NCI-H2196 (cell line): ENCODE results near the gene PARD6G.

Source experiments
- DNase-seq: peaks from one replicate; lab custom pipeline; 2025; ENCODE audit not compliant: unreplicated experiment; lab: John Stamatoyannopoulos, UW

The PARD6G gene

DNA sequence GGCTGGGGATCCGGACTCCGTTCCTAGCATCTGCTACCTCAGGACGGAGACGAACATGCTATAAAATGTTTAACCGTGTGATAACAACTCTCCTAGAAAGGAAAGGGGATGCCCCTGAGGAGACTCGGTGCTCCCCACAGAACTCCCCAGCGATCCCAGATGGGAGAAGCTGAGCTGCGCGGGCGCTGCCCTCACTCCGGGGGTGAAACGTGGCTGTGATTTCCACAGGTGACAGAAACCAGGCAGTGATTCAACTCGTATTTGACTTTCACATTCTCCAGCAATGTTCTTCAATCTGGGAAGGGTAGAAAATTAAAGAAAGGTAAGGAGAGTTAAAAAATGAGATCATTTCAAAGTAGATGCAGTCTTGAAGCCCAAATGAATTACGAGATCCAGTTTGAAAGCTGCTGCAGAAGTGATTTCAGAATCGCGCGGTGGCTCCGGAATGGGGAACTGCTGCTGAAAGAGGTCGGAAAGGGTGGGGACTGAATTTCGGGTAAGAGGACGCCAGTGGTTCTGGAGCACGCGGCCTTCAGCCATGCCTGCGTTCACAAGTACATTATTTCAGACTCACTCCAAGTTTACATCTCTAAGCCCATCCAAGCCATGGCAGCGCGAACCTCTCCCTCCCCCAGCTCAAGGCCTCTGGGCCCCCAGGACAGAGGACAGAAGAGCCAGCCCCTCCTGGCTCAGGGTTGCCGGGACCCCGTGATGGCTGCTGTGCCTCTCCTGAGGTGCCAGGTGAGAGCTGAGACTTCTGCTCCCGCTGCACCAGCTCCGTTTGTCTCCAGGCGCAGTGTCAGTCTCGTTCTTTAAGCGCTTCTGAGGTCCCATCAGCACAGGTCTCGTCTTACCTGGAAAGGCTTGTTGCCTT lies 98.8 kb downstream of the PARD6G start:
- DNase-seq, result no peak

DNA sequence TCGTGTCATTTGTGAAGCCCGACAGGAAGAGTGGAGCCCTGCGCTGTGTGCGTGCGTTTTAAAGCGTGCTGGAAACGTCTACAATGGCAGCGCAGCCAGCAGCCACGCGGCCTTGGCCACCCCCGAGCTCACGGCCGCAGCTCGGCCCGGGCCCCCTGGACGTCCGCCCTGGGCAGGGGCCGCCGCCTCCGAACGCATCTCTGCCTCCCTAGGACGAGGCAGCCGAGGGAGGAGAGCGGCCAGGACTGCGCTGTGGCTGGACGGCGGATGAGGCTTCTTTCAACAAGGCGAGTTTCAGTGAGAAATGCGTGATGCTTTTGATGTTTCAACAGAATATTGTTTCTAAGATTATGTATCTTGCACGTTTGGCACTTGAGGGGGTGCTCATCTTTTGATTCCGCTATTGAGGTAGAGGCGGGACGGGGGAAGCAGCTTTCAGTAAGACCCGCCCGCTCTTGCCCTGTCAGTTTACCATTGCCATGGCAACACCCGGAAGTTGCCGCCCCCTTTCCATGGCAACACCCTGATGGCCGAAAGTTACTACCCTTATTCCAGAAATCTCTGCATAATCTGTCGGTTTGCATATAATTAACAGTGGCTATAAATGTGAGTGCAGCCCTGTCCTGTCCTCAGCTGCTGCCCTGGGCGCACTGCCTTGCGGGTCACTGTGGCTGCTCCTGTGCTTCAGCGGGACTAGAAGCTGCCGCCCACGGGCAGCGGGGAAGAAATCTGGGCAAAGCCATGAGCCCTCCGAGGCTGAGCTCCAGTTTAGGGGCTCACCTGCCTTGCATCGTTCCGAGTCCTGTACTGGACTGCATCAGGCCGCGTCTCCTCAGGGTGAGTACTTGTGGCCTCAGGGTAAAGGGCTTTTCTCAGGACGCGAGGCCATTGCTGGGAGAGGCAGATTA lies 99.6 kb downstream of the PARD6G start:
- DNase-seq, result peak; percentile 50

DNA sequence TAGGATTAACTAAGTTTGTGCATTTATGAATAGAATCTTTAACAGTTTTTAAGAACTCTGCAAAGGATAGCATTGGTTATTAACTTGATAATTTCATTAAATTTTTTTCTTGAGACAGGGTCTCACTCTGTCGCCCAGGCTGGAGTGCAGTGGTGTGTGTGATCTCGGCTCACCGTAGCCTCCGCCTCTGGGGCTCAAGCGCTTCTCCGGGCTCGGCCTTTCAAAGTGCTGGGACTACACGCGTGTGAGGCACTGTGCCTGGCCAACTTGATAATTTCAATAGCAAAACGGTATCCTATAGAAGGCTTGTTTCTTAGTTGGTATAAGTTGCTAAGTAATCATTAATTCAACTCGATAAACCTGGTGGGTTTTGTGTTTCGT lies 100.3 kb downstream of the PARD6G start:
- DNase-seq, result no peak

DNA sequence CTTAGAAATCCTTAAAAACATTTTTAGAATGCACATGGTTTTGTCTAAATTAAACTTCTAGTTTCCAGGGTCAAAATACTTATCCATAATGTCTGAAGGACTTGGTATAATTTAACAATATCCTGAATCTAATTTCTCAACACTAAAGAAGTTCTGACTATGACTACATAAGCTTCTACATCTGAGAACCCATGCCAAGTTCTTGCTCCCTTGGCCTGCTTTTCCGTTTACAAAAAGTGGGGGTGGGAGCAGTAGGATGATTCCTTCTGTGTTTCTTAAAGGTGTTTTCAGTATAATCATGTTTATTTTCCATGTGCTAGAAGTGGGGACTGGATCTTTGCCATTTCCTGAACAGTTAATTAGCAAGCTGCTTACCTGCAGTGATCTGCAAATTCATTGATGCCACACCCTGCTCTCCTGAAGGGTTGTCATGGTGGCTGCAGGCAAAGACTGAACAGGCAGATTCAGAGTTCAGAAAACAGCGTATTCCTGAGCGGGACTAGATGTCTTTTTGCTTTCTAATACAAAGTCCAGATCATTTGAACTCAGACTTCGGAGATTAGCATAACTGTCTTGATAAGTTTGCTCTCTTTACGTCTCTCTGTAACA lies 102.0 kb downstream of the PARD6G start:
- DNase-seq, result no peak

DNA sequence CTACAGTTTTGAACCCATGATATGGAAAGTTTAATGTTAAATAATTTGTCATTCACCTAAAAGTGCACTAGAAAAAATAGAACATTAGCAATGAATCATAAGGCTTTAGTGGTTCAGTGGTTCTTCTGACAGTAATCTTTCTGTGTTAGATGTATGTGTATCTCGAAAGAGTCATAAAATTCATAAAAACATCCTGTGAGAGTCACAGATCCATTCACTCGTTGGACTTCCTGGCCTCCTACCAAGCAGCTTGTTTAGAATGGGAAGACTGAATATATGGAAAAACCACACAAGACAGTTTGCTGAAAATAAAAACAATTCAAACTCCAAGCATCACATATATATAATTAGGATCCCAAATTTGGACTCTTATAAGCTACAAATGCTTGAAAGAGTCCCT lies 103.4 kb downstream of the PARD6G start:
- no peak for DNase-seq

DNA sequence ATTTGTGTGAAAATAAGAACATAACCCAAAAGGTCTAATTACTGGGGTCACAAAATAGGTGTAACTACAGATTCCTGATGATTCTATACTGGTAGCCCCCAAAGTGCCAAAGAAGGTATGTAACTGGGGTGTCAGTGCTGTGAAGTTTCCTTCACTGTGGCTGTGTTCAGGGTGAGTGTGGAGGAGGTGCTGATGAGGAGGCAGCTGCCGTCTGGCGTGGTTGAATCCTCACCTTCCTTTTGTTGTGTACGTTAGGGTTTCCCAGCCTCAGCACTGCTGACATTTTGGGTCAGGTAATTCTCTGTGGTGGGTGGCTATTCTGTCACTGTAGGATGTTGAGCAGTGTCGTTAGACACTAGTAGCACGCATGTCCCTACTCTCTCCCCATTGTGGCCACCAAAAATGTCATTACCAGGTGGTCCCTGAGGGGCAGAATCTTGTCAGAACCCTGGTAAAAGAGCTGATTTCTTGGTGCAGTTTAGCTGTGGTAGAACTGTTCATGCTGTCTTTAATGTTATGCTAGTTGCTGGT lies 106.8 kb downstream of the PARD6G start:
- no peak for DNase-seq

DNA sequence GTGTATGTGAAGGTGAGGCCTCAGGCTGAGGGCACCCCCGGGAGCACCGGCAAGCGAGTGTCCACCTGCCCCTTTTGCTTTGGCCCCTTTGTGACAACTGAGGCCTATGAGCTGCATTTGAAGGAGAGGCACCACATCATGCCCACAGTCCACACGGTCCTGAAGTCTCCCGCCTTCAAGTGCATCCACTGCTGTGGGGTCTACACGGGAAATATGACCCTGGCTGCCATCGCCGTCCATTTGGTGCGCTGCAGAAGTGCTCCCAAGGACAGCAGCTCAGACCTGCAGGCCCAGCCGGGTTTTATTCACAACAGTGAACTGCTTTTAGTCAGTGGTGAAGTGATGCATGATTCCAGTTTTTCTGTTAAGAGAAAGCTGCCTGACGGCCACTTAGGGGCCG lies 109.3 kb downstream of the PARD6G start:
- DNase-seq, result no peak

DNA sequence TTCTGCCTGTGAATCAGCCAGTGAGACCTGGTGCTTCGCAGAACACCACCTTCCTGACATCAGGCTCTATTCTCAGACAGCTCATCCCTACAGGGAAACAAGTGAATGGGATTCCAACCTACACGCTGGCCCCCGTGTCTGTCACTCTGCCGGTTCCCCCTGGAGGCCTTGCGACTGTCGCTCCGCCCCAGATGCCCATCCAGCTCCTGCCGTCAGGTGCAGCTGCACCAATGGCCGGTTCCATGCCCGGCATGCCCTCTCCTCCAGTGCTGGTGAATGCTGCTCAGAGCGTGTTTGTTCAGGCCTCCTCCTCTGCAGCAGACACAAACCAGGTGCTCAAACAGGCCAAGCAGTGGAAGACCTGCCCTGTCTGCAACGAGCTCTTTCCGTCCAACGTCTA lies 110.2 kb downstream of the PARD6G start:
- DNase-seq, result no peak

DNA sequence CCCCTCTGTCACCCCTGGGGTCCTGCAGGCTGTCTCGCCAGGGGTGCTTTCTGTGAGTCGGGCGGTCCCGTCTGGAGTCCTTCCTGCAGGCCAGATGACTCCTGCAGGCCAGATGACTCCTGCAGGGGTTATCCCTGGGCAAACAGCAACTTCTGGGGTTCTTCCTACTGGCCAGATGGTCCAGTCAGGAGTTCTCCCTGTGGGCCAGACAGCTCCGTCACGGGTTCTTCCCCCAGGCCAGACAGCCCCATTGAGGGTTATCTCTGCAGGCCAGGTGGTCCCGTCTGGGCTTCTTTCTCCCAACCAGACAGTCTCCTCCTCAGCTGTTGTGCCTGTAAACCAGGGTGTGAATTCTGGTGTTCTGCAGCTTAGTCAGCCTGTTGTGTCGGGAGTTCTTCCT lies 110.6 kb downstream of the PARD6G start:
- no peak for DNase-seq

DNA sequence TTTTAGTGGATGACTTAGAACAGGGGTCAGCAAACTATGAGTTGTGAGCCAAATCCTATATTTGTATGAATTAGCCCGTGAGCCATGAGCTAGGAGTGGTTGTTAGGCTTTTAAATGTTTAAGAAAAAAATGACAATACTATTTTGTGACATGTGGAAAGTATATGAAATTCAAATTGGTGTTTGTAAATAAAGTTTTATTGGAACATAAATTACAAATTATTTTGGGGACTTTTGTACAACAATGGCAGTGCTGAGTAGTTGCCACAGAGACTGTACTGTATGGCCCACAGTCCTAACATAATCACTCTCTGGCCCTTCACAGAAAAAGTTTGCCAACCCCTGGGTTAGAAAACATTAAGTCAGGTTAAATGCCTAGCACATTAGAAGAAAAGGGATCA lies 112.2 kb downstream of the PARD6G start:
- no peak for DNase-seq

DNA sequence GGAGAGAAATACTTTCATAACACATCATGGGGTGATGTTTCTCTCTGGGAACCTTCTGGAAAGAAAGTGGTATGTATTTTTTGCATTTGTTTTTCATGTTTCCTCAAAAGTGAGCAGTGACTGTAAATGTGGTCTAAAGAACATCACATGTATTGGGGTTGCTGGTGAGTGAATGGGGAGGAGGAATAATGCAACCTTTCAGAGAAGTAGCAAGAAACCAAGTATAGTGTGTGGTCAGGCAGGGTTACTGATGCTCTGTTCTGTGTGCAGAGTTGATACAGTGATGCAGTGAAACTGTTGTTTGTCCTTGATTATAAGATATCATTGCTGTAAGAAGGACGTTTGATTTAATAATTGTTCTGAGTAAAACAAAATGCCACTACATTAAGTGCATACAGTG lies 114.2 kb downstream of the PARD6G start:
- DNase-seq, result no peak

DNA sequence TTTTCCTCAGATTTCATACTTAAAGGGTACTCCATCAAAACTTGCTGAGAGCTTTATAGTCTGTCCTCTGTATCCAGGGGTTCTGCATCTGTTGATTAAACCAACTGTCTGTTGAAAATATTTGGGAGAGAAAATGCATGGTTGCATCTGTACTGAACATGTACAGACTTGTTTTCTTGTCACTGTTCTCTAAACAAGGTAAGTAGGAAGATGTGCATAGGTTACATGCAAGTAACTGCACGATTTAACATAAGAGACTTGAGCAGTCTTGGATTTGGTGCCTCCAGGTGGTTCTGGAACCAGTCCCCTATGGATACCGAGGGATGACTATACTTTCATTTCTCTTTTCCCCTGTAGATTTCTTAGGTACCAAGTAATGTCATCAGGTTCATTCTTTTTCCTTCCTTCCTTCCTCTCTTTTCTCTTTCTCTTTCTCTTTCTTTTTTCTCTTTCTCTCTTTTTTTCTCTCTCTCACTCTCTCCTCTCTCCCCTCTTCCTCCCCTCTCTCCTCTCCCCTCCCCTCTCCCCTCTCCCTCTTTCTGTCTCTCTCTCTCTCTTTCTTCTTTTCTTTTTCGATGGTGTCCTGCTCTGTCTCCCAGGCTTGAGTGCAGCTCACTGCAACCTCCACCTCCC lies 115.0 kb downstream of the PARD6G start:
- DNase-seq, result no peak

DNA sequence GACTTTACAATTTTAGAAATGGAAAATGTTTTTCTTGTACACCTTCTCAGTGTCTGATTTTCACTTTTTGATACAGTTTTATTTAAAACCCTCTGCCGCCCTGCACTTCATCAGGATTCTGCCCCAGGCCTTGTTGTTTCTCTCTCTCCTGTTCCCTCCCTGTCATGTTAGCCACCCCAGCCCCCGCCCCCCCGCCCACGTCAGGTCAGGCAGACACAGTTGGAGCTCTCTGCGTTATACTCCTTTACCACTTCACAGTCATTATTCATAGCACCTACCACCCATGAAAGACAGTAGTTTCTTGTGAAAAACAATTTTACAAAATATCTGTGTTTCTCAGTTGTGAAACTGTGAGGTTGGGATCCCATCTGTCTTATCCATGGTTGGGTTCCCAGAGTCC lies 116.8 kb downstream of the PARD6G start:
- DNase-seq, result no peak

DNA sequence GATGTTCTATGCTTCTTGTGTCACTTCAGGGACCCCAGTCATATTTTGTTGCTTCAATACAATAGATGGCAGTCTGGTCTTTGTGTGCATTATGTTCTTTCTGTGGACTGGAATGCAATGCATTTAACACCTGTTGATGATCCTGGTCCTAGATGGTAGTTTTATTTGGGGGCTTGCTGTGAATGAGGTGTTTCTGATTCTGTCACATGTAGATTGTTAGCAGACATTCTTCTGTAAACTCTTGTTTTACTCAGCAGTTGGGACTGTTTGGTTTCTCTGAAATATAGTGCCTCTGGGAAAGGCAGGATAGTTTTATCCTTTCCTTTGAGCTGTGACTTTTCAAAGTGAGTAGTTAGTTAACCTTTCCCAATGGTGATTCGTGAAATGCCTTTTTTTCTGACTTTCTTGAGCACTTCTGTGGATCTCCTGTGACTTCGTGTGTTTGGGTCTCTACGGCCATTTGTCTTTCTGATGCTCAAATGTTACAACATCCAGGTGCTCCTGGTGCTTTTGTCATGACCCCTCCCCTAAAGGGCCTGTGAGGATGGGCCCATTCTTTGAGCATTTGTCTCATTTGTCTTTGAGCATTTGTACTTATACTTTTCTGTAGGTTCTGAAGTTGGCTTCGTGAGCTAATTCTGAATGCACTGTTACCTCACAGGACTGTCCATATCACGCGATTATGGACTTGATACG lies 117.5 kb downstream of the PARD6G start:
- DNase-seq, result no peak

DNA sequence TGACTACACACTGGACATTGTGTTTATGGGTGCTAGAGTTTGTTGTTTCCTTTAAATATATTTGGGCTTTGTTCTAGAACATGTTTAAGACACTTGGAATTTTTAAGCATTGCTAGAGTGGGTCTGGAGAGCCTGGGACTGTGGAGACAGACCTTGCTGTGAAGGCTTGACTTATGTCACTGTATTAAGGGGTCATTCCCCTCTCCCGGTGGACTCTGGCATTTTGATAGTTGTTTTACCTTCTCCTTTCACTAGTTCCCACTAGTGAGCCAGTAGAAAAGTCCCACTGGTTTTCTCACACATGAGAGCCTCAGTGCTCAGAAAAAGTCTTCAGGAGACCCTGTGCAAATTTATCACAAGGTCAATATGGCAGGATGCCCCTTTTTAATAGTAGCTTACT lies 119.7 kb downstream of the PARD6G start:
- DNase-seq, result no peak

DNA sequence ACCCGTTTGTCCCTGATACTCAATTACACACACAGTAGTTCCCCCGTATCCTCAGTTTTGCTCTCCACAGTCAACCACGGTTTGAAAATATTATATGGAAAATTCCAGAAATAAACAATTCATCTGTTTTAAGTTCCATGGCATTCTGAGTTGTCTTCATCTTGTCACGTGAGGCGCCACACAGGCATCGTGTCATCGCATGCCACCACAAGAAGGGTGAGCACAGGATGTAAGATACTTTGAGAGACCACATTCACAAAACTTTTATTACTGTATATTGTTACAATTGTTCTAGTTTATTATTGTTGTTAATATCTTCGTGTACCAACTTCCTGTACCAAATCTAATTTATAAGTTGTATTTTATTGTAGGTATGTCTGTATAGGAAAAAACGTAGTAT lies 120.5 kb downstream of the PARD6G start:
- no peak for DNase-seq

DNA sequence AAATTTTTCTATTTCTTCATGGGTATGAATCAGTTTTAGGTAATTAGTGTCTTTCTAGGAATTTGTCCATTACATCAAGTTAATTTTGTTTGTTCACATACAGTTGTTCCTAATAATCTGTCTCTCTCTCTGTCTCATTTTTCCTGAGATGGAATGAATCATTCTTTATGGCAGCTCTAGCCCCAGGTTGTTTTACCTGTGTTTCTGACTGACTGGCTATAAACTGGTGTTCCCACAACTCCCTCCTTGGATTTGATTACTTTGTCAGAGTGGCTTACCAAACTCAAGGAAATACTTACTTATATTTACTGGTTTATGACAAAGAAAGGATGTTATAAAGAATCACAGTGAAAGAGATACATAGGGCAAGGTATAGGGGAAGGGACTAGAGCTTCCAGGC lies 123.2 kb downstream of the PARD6G start:
- DNase-seq, result no peak

DNA sequence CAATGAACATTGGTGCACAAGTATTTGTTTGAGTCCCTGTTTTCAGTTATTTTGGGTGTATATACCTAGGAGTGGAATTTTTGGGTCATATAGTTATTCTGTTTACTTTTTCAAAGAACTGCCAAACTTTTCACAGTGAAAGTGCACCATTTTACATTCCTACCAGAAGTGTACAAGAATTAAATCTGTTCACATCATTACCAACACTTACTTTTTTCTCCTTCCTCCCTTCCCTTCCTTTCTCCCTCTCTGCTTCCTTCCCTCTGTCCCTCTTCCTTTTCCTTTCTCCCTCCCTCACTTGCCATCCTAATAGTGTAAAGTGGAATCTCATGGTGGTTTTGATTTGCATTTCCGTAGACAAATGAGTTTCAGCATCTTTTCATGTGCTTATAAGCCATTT lies 126.4 kb downstream of the PARD6G start:
- no peak for DNase-seq

DNA sequence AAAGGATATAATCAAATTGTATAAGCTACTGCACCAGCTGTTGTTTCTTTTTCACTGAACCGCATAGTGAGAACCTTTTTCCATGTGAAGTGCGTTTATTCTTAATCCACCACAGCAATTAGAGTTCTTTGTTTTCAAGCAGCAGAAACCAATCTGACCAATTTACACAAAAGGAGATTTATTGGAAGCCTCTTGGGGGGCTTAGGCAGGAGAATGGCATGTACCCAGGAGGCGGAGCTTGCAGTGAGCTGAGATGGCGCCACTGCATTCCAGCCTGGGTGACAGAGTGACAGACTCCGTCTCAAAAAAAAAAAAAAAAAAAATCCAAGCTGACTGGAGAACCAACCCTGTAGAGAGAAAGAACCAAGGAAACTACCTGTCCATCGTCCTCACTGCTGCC lies 128.2 kb downstream of the PARD6G start:
- DNase-seq, result no peak

DNA sequence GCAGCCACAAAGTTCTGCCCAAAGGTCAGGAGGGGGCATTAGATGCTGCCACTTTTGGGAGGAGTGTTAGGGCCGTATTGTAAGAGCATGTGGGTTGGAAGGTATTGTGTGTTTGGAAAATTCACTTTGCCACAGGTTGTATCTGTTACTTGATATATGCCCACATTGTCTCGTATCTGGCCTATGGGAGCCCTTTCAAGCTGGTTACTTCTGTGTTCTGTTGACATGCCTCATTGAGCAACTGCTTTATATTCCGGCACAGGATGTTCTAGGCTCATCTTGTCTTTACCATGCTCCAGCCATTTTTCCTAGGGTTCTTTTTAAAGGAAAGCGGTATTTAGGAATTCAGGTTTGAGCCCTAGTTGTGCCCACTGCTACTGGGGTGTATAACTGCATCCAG lies 132.3 kb downstream of the PARD6G start:
- DNase-seq, result no peak
